HG03558 (cell line): Measurements from ENCODE around the gene LY9.
"Not testable (repeated sequence)": the region's sequence is repeated elsewhere in the genome, so short reads cannot be mapped to it uniquely, and the experiment has no call there.

ENCODE experiments used
- ATAC-seq: cut with Tn5 transposase; IDR thresholded peaks from one replicate; pipeline ENCODE4 v1.9.1; 2021; ENCODE audit warnings: moderate number of reproducible peaks; ENCODE audit not compliant: unreplicated experiment; ENCODE audit errors: extremely low read depth

The LY9 gene

GRCh38 chr1:160772331-160772730 is 23.6 kb upstream of the LY9 start:
- ATAC-seq: no peak

- ATAC-seq: no peak
These were observed 22.9 kb upstream of the LY9 start for GRCh38 chr1:160773093-160773492.

GRCh38 chr1:160774886-160775719 is 20.9 kb upstream of the LY9 start:
- ATAC-seq: no peak

- ATAC-seq: no peak
These were observed 19.8 kb upstream of the LY9 start for GRCh38 chr1:160776178-160776577.

- ATAC-seq: no peak
These were observed 18.4 kb upstream of the LY9 start for GRCh38 chr1:160777486-160778089.

GRCh38 chr1:160778976-160779375 is 17.0 kb upstream of the LY9 start:
- no peak for ATAC-seq

- no peak for ATAC-seq
These were observed 16.2 kb upstream of the LY9 start for GRCh38 chr1:160779626-160780397.

GRCh38 chr1:160780398-160780755 is 15.6 kb upstream of the LY9 start:
- ATAC-seq: no peak

- no peak for ATAC-seq
These were observed 14.7 kb upstream of the LY9 start for GRCh38 chr1:160781186-160781766.

GRCh38 chr1:160781914-160782689 is 13.9 kb upstream of the LY9 start:
- ATAC-seq: peak; percentile 78

- not testable (repeated sequence) for ATAC-seq
These were observed 12.8 kb upstream of the LY9 start for GRCh38 chr1:160782988-160783765.

GRCh38 chr1:160789051-160789701 is 6.8 kb upstream of the LY9 start:
- ATAC-seq: peak; percentile 4

- peak; percentile 74 for ATAC-seq
These were observed 6.0 kb upstream of the LY9 start for GRCh38 chr1:160789702-160790611.

- no peak for ATAC-seq
These were observed 1.6 kb upstream of the LY9 start for GRCh38 chr1:160794376-160794775.

GRCh38 chr1:160797271-160797709 is 1.3 kb downstream of the LY9 start:
- ATAC-seq: no peak

- no peak for ATAC-seq
These were observed 1.9 kb downstream of the LY9 start for GRCh38 chr1:160797861-160798273.

GRCh38 chr1:160798439-160798838 is 2.5 kb downstream of the LY9 start:
- ATAC-seq: no peak

- ATAC-seq: no peak
These were observed 3.7 kb downstream of the LY9 start for GRCh38 chr1:160799641-160800040.
